DMS153 treated with DMSO at 0.1 percent for 48 hours (cell line): ENCODE results near the gene SRPK3.

Experiments used
- DNase-seq: peaks from one replicate; lab custom pipeline; 2025; ENCODE audit not compliant: unreplicated experiment; lab: John Stamatoyannopoulos, UW

The SRPK3 gene

GRCh38 chrX:153828723-153829548 is 48.1 kb downstream of the SRPK3 start:
- no peak for DNase-seq

DNA sequence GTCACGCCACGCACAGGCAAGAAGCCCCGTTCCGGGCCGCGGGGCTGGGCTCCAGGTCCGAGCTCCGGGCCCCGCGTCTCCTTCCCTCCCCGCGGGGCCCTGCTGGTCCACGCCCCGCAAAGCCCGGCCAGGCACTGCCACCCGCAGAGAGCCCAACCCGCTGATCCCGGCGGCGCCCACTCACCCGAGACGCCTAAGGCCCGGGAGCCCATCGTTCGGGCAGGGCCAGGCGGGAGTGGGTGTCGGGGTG is 48.6 kb downstream of the SRPK3 start:
- no peak for DNase-seq

DNA sequence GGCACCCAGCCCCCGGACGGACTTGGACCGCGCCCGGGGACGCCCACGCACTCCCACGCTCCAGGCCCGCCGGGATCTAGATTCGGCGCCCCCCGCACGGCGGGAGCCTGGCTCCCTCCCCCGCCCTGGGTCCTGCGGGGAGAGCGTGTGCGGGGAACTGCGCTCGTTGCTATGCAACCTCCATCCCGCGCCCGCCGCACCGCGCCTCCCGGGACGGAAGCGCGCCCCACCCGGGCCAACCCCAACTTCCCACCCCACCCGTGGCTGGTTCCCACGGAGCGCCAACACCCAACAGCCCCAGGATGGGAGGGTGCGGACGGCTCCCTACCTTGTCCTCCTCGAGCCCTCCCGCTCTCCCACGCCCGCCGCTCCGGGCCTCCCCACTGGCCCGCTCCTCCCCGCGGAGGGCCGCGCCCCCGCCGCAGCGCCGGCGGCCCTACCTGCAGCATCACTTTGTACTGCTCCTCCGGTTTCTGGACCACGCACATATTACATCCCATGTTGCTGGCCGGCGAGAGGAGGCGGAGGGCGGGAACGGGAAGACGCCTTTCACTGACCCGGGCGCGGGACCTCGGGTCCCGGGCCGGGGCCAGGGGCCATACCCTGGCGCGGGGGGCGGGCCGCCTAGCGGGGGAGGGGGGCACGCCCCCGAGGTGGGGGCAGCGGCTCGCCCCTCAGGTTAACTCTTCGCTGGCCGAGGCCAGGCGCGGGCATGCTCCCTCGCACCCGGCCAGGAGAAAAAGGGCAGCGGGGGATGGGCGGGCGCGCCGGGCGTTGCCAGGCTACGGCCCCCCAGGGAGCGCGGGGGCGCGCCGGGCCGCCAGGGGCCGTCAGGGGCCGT is 49.2 kb downstream of the SRPK3 start, which contains the start of gene PDZD4:
Gene PDZD4, minus strand, starts transcription at position 746 of the 841 bp plus-strand sequence. Its CDS starts 246 bp downstream, at position 500.
- no peak for DNase-seq

DNA sequence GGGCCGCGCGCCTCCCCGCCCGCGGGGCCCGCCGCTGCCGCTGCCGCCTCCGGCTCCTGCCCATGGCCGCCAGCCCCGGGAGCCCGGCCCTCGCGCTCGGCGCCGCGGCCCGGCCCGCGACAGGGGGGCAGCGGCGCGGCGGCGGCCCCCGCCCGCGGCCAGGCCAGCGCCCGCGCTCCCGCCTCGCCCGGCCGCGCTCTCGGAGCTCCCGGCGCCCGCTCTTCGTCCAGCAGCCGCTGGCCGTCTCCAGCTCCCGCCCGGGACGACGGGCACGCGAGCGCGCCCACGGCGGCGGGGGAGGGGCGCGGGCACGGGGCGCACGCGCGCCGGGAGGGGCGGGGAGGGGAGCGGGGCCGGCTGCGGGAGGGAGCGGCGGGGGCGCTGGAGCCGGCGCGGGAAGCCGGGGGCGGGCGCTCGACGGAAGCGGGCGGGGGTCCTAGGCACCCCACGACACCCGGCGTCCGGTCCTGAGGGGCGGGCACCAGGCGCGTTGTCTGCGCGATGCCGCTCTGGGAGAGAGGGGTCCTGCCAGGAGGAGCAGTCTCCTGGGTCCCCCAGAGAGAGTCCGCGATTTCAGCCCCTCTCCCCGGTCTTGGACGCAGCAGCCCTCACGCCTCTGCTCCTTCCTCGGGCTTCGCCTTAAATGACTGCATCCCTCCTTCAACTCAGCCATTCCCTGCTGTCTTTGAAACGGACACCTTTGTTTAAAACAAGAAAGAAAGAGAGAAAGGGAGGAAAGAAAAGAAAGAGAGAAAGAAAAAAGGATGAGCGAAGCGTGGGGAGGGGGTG is 50.0 kb downstream of the SRPK3 start:
- no peak for DNase-seq

GRCh38 chrX:153831429-153832150 is 50.7 kb downstream of the SRPK3 start:
- DNase-seq, result no peak

- DNase-seq, result no peak
Measured at GRCh38 chrX:153832728-153833127, 51.9 kb downstream of the SRPK3 start.
